ENCODE measurements around the gene COPS6. TPM values are rescaled to one million over a fixed set of nuclear protein-coding genes. Genes with fewer than 3 reads are reported as not detected.

COPS6 gene
- polyA plus RNA-seq, 1 of the 3 experiments (the other 2 are of a cell fraction): 435 TPM

- Histone ChIP-seq H3K79me2 (ENCODE audit: insufficient read depth) (peaks cover 85% of the 10 kb centered on the region), H3K9me3 (peaks cover 14% of the 10 kb centered on the region), H3K4me3 (ENCODE audit: low read depth in 2 of 2, low read length in 1 of 2) (no peak overlapping the region), H3K9me2 (no peaks in the 10 kb centered on the region), H3K36me3 (replicated peaks in 1 of 2; ENCODE audit: control insufficient read depth in 1 of 2, insufficient read depth in 2 of 2, low read length in 1 of 2) (peaks cover 59 to 82% of the 10 kb centered on the region in 2 experiments), H4K20me1 (ENCODE audit: insufficient read depth) (peaks cover 20% of the 10 kb centered on the region; the same call in 1 of the 2 replicates), H3K9ac (no peak overlapping the region), H3K4me1 (ENCODE audit: control insufficient read depth in 1 of 2, insufficient read depth in 2 of 2, low read depth in 1 of 2, low read length in 1 of 2) (peaks cover 12% of the 10 kb centered on the region in 2 experiments; a peak in 3 of 4 replicates), H2AFZ (ENCODE audit: low read depth) (no peak overlapping the region), H3F3A (replicated peaks; ENCODE audit: insufficient read depth) (peaks cover 6% of the 10 kb centered on the region), H3K4me2 (no peak overlapping the region), H3K27ac (ENCODE audit: low read depth in 2 of 2, low read length in 1 of 2) (no peak overlapping the region), H3K27me3 (ENCODE audit: insufficient read depth) (no peaks in the 10 kb centered on the region)
- ChIA-PET POLR2A (interaction anchor here (0.6 kb wide), 1 partner anchor 23 kb away, joined by 4 read pairs; no protein-coding TSS in a partner anchor), CTCF (interaction anchor here (0.9 kb wide), 1 partner anchor 17 kb away, joined by 3 read pairs; no protein-coding TSS in a partner anchor)
- WGBS (ENCODE audit: low lambda C conversion rate): 95% methylated on average over 4 of the region's 4 CpGs
- TF ChIP-seq REST (IDR thresholded peaks at IDR 0.05; ENCODE audit: low read depth, low read length): no peak
- no peak for TF ChIP-seq GATA2 (CRISPR knock-in tag; IDR thresholded peaks at IDR 0.05)
- no peak for TF ChIP-seq GABPA (IDR thresholded peaks at IDR 0.05; ENCODE audit: low read depth)
- TF ChIP-seq RAD21 (IDR thresholded peaks at IDR 0.05; ENCODE audit: low read length): no peak
- no peak for TF ChIP-seq YY1 (IDR thresholded peaks at IDR 0.05; ENCODE audit: low read depth)
- TF ChIP-seq FOXJ3 (CRISPR knock-in tag; IDR thresholded peaks at IDR 0.05): no peak
- DNase-seq: no peak
These were observed 11.6 kb upstream of the COPS6 start for GRCh38 chr7:100077205-100077604.

- H3K4me3 ChIP-seq (ENCODE audit: low read depth in 2 of 2, low read length in 1 of 2): peak overlapping the region in 1 of 2 experiments; percentile 94; a peak in 2 of 4 replicates
- CTCF ChIA-PET: interaction anchor here (0.6 to 8.5 kb wide), 6 partner anchors 12 to 1060 kb away, joined by 3 to 59 read pairs (median 5); partner anchors contain the start of genes AP4M1, MCM7 and ZKSCAN1
These were observed 9.7 kb upstream of the COPS6 start for GRCh38 chr7:100079024-100079560.

More at GRCh38 chr7:100079024-100079560, 9.7 kb upstream of the COPS6 start:
- peaks cover 71% of the 10 kb centered on the region for H3K79me2 ChIP-seq (ENCODE audit: insufficient read depth)
- 0 out of 4 replicates have a peak overlapping the region, but pooled peaks of 1 of the 2 experiments have one; percentile 76 for H3K27ac ChIP-seq (ENCODE audit: low read depth in 2 of 2, low read length in 1 of 2)
- 82% methylated on average over 7 of the region's 7 CpGs for WGBS (ENCODE audit: low lambda C conversion rate)
- H3K9me3 ChIP-seq: 0 out of 2 replicates have a peak, but pooled peaks cover 3% of the 10 kb centered on the region
- no peaks in the 10 kb centered on the region for H3K27me3 ChIP-seq (ENCODE audit: insufficient read depth)
- no peak for DNase-seq
- peak overlapping the region; percentile 92; the same call in 1 of the 2 replicates for H3K9ac ChIP-seq
- H4K20me1 ChIP-seq (ENCODE audit: insufficient read depth): peaks cover 20% of the 10 kb centered on the region; the same call in 1 of the 2 replicates
- no peaks in the 10 kb centered on the region for H3K9me2 ChIP-seq
- H3F3A ChIP-seq (replicated peaks; ENCODE audit: insufficient read depth): peaks cover 4% of the 10 kb centered on the region
- peaks cover 43 to 63% of the 10 kb centered on the region in 2 experiments for H3K36me3 ChIP-seq (replicated peaks in 1 of 2; ENCODE audit: control insufficient read depth in 1 of 2, insufficient read depth in 2 of 2, low read length in 1 of 2)
- peak overlapping the region; percentile 87; the same call in 1 of the 2 replicates for H3K4me2 ChIP-seq
- POLR2A ChIA-PET: interaction anchor here (0.6 to 1.5 kb wide), 3 partner anchors 9 to 63 kb away, joined by 3 to 6 read pairs (median 3); no protein-coding TSS in a partner anchor
- H3K4me1 ChIP-seq (ENCODE audit: control insufficient read depth in 1 of 2, insufficient read depth in 2 of 2, low read depth in 1 of 2, low read length in 1 of 2): peaks cover 12% of the 10 kb centered on the region in 2 experiments; a peak in 3 of 4 replicates
- H2AFZ ChIP-seq (ENCODE audit: low read depth): no peak overlapping the region
- no peak for TF ChIP-seq NRF1 (IDR thresholded peaks at IDR 0.05; ENCODE audit: low read depth, low read length)
- no peak for TF ChIP-seq RFX5 (IDR thresholded peaks at IDR 0.05; ENCODE audit: low read length)
- TF ChIP-seq NFIC (IDR thresholded peaks at IDR 0.05; ENCODE audit: borderline replicate concordance): no peak
- TF ChIP-seq PBX3 (IDR thresholded peaks at IDR 0.05): no peak
- no peak for TF ChIP-seq CHD2 (IDR thresholded peaks at IDR 0.05; ENCODE audit: low read length, partially characterized antibody)
- no peak for TF ChIP-seq MXI1 (IDR thresholded peaks at IDR 0.05; ENCODE audit: low read depth, low read length)
- TF ChIP-seq TCF12 (IDR thresholded peaks at IDR 0.05): no peak
- no peak for TF ChIP-seq GABPA (IDR thresholded peaks at IDR 0.05; ENCODE audit: low read depth)
- TF ChIP-seq POLR2AphosphoS5 (IDR thresholded peaks at IDR 0.05; ENCODE audit: low read depth, low read length): no peak
- no peak for TF ChIP-seq ELF1 (IDR thresholded peaks at IDR 0.05)
- TF ChIP-seq FOSL2 (IDR thresholded peaks at IDR 0.05; ENCODE audit: borderline replicate concordance, low read depth): no peak
- no peak for TF ChIP-seq GATA2 (CRISPR knock-in tag; IDR thresholded peaks at IDR 0.05)
- no peak for TF ChIP-seq TAF1 (IDR thresholded peaks at IDR 0.05; ENCODE audit: borderline replicate concordance, low read depth, low read length)
- no peak for TF ChIP-seq ZBTB33 (IDR thresholded peaks at IDR 0.05; ENCODE audit: borderline replicate concordance, low read depth)

Data from SK-N-SH (cell line).